ENCODE results near the gene TAB2.

DNA sequence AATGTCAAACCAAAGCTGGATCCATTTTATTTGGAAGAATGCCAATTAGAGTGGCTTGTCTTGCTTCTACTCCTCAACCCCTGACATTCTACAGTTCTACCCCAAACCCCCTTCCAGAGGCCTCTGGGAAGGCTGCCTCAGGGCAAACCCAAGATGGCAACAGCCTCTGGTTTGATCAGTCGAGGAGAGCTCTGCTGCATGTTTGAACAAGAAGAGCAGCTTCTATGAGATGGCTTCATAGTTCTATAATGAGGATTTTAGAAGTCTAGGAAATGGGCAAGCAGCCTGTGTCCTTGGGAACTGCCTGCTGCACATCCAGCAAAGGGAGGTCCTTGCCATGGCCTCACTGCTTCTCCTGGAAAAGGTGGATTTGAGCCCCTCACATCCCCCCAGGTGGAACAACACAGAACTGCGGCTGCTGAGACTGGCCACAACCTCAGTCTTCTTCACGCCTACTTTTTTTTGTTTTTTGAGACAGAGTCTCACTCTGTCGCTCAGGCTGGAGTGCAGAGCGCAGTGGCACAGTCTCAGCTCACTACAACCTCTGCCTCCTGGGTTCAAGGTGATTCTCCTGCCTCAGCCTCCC is 129.4 kb downstream of the TAB2 start:
- no peak for TF ChIP-seq POLR2A (IDR thresholded peaks at IDR 0.05)
- TF ChIP-seq, protein P1, sequence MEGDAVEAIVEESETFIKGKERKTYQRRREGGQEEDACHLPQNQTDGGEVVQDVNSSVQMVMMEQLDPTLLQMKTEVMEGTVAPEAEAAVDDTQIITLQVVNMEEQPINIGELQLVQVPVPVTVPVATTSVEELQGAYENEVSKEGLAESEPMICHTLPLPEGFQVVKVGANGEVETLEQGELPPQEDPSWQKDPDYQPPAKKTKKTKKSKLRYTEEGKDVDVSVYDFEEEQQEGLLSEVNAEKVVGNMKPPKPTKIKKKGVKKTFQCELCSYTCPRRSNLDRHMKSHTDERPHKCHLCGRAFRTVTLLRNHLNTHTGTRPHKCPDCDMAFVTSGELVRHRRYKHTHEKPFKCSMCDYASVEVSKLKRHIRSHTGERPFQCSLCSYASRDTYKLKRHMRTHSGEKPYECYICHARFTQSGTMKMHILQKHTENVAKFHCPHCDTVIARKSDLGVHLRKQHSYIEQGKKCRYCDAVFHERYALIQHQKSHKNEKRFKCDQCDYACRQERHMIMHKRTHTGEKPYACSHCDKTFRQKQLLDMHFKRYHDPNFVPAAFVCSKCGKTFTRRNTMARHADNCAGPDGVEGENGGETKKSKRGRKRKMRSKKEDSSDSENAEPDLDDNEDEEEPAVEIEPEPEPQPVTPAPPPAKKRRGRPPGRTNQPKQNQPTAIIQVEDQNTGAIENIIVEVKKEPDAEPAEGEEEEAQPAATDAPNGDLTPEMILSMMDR (IDR thresholded peaks at IDR 0.05): no peak

Measured in body of pancreas (tissue), 4 donors.